GM18909 (cell line): Measurements from ENCODE around the gene CREB1.
"Not testable (repeated sequence)": the region's sequence is repeated elsewhere in the genome, so short reads cannot be mapped to it uniquely, and the experiment has no call there.

Experiments used
- ATAC-seq: cut with Tn5 transposase; IDR thresholded peaks from one replicate; pipeline ENCODE4 v1.9.1; 2021; ENCODE audit warnings: mild to moderate bottlenecking; ENCODE audit not compliant: unreplicated experiment, poor library complexity

Gene CREB1

GRCh38 chr2:207529330-207530159, at the start of gene CREB1:
Gene CREB1, plus strand, starts transcription at chr2:207529962. Its CDS starts 25,674 bp downstream, at chr2:207555636.
- peak; percentile 87 for ATAC-seq

GRCh38 chr2:207480521-207481040, 49.2 kb upstream of the CREB1 start:
- no peak for ATAC-seq

- ATAC-seq: no peak
Measured at GRCh38 chr2:207481924-207482323, 47.8 kb upstream of the CREB1 start.

- no peak for ATAC-seq
Measured at GRCh38 chr2:207482630-207483029, 47.1 kb upstream of the CREB1 start.

- ATAC-seq: no peak
Measured at GRCh38 chr2:207483066-207483465, 46.7 kb upstream of the CREB1 start.

- no peak for ATAC-seq
Measured at GRCh38 chr2:207483477-207483876, 46.3 kb upstream of the CREB1 start.

GRCh38 chr2:207484444-207485391, 45.0 kb upstream of the CREB1 start:
- ATAC-seq: no peak

GRCh38 chr2:207487650-207488311, 42.0 kb upstream of the CREB1 start:
- ATAC-seq: no peak

GRCh38 chr2:207489251-207489650, 40.5 kb upstream of the CREB1 start:
- ATAC-seq: no peak

GRCh38 chr2:207490441-207490840, 39.3 kb upstream of the CREB1 start:
- no peak for ATAC-seq

- no peak for ATAC-seq
Measured at GRCh38 chr2:207491086-207491485, 38.7 kb upstream of the CREB1 start.

GRCh38 chr2:207491956-207492355, 37.8 kb upstream of the CREB1 start:
- no peak for ATAC-seq

- no peak for ATAC-seq
Measured at GRCh38 chr2:207492461-207492860, 37.3 kb upstream of the CREB1 start.

GRCh38 chr2:207494137-207494536, 35.6 kb upstream of the CREB1 start:
- ATAC-seq: no peak

- ATAC-seq: not testable (repeated sequence)
Measured at GRCh38 chr2:207496936-207497335, 32.8 kb upstream of the CREB1 start.

GRCh38 chr2:207497596-207497995, 32.2 kb upstream of the CREB1 start:
- ATAC-seq: no peak

- ATAC-seq: no peak
Measured at GRCh38 chr2:207498427-207498826, 31.3 kb upstream of the CREB1 start.

- ATAC-seq: no peak
Measured at GRCh38 chr2:207499114-207499513, 30.6 kb upstream of the CREB1 start.

- no peak for ATAC-seq
Measured at GRCh38 chr2:207501802-207502576, 27.8 kb upstream of the CREB1 start.
